ENCODE measurements around the gene TMEM237. TPM values are rescaled to one million over a fixed set of nuclear protein-coding genes. Genes with fewer than 3 reads are reported as not detected.

TMEM237 gene
- total RNA-seq, 4 donors from 2014 or later, result 41.4 to 76.6 (median 66.2) TPM

DNA sequence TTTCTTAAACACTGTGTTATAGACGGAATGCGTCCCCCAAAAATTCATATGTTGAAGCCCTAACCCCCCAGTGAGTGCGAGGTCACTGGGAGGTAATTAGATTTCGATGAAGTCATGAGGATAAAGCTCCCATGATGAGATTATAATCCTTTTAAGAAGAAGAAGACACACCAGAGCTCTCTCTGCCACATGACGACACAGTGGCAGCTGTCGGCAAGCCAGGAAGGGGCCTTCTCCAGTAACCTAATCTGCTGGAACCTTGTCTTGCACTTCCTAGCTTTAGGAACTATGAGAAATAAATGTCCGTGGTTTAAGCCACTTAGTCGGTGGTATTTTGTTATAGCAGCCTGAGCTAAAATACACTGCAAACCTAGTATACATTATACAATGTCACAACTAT, 12.3 kb downstream of the TMEM237 start:
- no peaks in the 10 kb centered on the region for H3K4me1 ChIP-seq
- TF ChIP-seq POLR2AphosphoS5 (IDR thresholded peaks at IDR 0.05) (no peak), EP300 (IDR thresholded peaks at IDR 0.05) (no peak), POLR2A (IDR thresholded peaks at IDR 0.05) (no peak)
- TF ChIP-seq, protein P1, sequence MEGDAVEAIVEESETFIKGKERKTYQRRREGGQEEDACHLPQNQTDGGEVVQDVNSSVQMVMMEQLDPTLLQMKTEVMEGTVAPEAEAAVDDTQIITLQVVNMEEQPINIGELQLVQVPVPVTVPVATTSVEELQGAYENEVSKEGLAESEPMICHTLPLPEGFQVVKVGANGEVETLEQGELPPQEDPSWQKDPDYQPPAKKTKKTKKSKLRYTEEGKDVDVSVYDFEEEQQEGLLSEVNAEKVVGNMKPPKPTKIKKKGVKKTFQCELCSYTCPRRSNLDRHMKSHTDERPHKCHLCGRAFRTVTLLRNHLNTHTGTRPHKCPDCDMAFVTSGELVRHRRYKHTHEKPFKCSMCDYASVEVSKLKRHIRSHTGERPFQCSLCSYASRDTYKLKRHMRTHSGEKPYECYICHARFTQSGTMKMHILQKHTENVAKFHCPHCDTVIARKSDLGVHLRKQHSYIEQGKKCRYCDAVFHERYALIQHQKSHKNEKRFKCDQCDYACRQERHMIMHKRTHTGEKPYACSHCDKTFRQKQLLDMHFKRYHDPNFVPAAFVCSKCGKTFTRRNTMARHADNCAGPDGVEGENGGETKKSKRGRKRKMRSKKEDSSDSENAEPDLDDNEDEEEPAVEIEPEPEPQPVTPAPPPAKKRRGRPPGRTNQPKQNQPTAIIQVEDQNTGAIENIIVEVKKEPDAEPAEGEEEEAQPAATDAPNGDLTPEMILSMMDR (IDR thresholded peaks at IDR 0.05), result no peak
- H3K27ac ChIP-seq, result no peak overlapping the region
- H3K36me3 ChIP-seq, result peaks cover 77% of the 10 kb centered on the region
- WGBS, result 93% methylated on average over 8 of the region's 8 CpGs
- H3K27me3 ChIP-seq, result no peaks in the 10 kb centered on the region
- H3K4me3 ChIP-seq, result no peak overlapping the region
- no peaks in the 10 kb centered on the region for H3K9me3 ChIP-seq
- DNase-seq (ENCODE audit: low spot score in 2 of 2), result no peak

DNA sequence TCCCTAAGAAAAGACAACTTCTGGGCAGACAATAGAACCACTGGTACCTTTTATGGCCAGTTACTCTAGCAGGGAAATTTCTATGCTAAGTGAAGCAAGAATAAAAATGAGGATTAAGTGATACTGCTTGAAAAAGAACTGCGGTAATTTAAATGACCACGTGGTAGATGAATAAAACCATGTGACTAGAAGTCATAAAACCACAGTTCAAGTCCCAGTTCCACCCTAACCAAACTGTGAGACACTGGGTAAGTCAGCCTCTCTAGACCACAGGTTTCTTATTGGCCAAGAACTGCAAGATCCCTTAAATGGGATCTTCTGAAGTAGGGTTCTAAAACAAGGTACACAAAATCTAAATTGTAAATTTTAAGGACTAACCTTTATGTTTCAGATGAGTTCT, 12.7 kb downstream of the TMEM237 start:
- H3K27me3 ChIP-seq, result no peaks in the 10 kb centered on the region
- 78% methylated on average over 2 of the region's 2 CpGs for WGBS
- H3K27ac ChIP-seq, result no peak overlapping the region
- no peaks in the 10 kb centered on the region for H3K4me1 ChIP-seq
- H3K9me3 ChIP-seq, result no peaks in the 10 kb centered on the region
- H3K36me3 ChIP-seq, result peaks cover 77% of the 10 kb centered on the region
- no peak overlapping the region for H3K4me3 ChIP-seq
- TF ChIP-seq, protein P1 (IDR thresholded peaks at IDR 0.05), result no peak
- TF ChIP-seq POLR2A (IDR thresholded peaks at IDR 0.05) (no peak), EP300 (IDR thresholded peaks at IDR 0.05) (no peak), POLR2AphosphoS5 (IDR thresholded peaks at IDR 0.05) (no peak)
- no peak for DNase-seq (ENCODE audit: low spot score in 2 of 2)

DNA sequence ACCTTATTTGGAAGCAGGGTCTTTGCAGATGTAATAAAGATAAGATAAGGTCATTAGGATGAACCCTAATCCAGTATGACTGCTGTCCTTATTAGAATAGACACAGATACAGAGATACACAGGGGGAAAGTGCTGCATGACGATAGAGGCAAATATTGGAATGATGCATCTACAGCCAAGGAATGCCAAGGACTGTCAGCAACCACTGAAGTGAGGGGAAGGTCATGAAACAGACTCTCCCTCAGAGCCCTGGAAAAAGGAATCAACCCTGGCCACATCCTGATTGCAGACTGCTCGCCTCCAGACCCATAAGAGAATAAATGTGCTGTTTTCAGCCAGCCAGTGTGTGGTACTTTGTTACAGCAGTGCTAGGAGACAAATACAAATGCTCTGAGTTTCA, 14.8 kb downstream of the TMEM237 start:
- H3K9me3 ChIP-seq, result no peaks in the 10 kb centered on the region
- H3K27ac ChIP-seq, result no peak overlapping the region
- no peaks in the 10 kb centered on the region for H3K27me3 ChIP-seq
- 82% methylated on average over 2 of the region's 2 CpGs for WGBS
- TF ChIP-seq POLR2AphosphoS5 (IDR thresholded peaks at IDR 0.05) (no peak), EP300 (IDR thresholded peaks at IDR 0.05) (no peak), POLR2A (IDR thresholded peaks at IDR 0.05) (no peak)
- TF ChIP-seq, protein P1 (IDR thresholded peaks at IDR 0.05), result no peak
- DNase-seq (ENCODE audit: low spot score in 2 of 2), result no peak
- H3K4me1 ChIP-seq, result no peaks in the 10 kb centered on the region
- H3K36me3 ChIP-seq, result peaks cover 83% of the 10 kb centered on the region
- H3K4me3 ChIP-seq, result no peak overlapping the region

DNA sequence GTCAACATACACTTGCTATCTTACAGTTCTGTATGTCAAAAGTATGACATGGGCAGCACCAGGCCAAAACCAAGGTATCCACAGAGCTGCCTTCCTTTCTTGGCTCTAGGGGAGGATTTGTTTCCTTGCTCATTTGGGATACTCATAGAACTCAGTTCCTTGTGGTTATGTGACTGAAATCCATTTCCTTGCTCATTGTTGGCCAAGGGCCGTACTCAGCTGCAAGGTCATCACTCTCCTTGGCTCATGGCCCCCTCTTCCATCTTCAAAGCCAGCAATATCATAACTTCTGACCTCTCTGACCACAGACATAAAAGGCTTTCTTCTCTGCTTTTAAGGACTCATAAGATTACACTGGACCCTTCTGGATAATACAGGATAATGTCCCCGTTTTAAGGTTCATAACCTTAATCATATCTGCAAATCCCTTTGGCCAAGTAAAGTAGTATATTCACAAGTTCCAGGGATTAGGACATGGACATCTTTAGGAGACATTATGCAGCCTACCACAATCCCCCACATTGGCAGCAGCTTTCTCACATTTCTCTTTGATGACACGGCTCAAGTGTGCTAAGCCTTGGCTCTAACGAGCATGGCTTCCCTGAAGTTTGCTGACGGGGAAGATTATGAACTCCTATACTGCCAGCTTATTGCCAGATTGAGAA, 20.9 kb downstream of the TMEM237 start:
- peaks cover 46% of the 10 kb centered on the region for H3K36me3 ChIP-seq
- DNase-seq (ENCODE audit: low spot score in 2 of 2), result no peak
- H3K27ac ChIP-seq, result no peak overlapping the region
- TF ChIP-seq POLR2AphosphoS5 (IDR thresholded peaks at IDR 0.05), result no peak
- TF ChIP-seq POLR2A (IDR thresholded peaks at IDR 0.05), result no peak
- TF ChIP-seq EP300 (IDR thresholded peaks at IDR 0.05), result no peak
- TF ChIP-seq, protein P1 (IDR thresholded peaks at IDR 0.05), result no peak
- WGBS, result 82% methylated on average over 5 of the region's 5 CpGs
- H3K4me1 ChIP-seq, result peaks cover 6% of the 10 kb centered on the region
- no peaks in the 10 kb centered on the region for H3K9me3 ChIP-seq
- no peak overlapping the region for H3K4me3 ChIP-seq
- H3K27me3 ChIP-seq, result no peaks in the 10 kb centered on the region

DNA sequence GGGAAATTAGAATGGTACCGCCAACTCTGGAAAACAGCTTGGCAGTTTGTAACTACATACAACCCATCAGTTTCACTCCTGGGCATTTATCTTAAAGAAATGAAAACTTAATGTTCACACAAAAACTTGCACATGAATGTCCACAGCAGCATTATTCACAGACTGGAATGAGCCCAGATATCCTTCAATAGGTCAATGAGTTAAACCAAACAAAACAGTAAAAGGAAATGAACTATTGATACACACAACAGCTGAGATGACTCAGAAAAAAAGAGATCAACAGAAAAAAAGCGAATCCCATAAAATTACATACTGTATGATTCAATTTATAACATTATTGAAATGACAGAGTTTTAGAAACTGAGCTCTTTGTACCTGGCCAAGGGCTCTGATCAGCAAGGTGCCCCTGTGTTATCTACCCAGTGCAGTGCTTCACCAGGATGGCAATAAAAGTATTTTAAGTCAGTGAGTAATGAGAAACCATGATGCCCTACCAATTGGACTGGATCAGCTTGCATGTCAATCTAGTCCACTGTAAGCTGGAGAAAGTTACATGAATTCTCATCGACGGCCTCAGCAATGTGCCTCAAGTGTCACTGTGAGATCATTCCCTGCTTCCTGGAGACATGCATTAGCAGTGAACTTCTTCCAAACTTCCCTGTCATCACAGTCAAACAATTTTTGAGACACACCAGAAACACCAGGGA, 21.9 kb downstream of the TMEM237 start:
- DNase-seq (ENCODE audit: low spot score in 2 of 2), result no peak
- Histone ChIP-seq H3K4me3 (no peak overlapping the region), H3K27me3 (no peaks in the 10 kb centered on the region), H3K4me1 (peaks cover 6% of the 10 kb centered on the region), H3K9me3 (no peaks in the 10 kb centered on the region), H3K36me3 (peaks cover 36% of the 10 kb centered on the region), H3K27ac (no peak overlapping the region)
- no peak for TF ChIP-seq EP300 (IDR thresholded peaks at IDR 0.05)
- no peak for TF ChIP-seq POLR2AphosphoS5 (IDR thresholded peaks at IDR 0.05)
- TF ChIP-seq POLR2A (IDR thresholded peaks at IDR 0.05), result no peak
- TF ChIP-seq, protein P1 (IDR thresholded peaks at IDR 0.05), result no peak
- WGBS, result 92% methylated on average over 4 of the region's 4 CpGs

All from suprapubic skin (tissue), 4 donors.